Tongue (tissue), 3 donors: ENCODE data around the gene CDSN. TPM values are rescaled to one million over a fixed set of nuclear protein-coding genes. Genes with fewer than 3 reads are reported as not detected.
A peak's percentile ranks its signal among the peaks of the same experiment; 100 is the strongest.
"Not testable (repeated sequence)": the region's sequence is repeated elsewhere in the genome, so short reads cannot be mapped to it uniquely, and the experiment has no call there.

Experiments used
- DNase-seq: peaks from one replicate; pipeline ENCODE4 v3.0.0-alpha.2; 2015
- small RNA-seq: library from RNA; depleted of rRNA; stranded (forward); fragments of <200 nt; gene quantifications from one replicate; pipeline ENCODE3, GENCODE V24; 2014; ENCODE audit warnings: low replicate concordance
- total RNA-seq: library from RNA; depleted of rRNA; stranded (reverse); fragments of >200 nt; gene quantifications from one replicate; pipeline ENCODE4 v1.2.3, GENCODE V29; 2014

Gene CDSN
- total RNA-seq, 1 donor from 2014 or later: not detected

- no peak for DNase-seq
Measured at GRCh38 chr6:31086788-31087440, 33.3 kb downstream of the CDSN start.

DNA sequence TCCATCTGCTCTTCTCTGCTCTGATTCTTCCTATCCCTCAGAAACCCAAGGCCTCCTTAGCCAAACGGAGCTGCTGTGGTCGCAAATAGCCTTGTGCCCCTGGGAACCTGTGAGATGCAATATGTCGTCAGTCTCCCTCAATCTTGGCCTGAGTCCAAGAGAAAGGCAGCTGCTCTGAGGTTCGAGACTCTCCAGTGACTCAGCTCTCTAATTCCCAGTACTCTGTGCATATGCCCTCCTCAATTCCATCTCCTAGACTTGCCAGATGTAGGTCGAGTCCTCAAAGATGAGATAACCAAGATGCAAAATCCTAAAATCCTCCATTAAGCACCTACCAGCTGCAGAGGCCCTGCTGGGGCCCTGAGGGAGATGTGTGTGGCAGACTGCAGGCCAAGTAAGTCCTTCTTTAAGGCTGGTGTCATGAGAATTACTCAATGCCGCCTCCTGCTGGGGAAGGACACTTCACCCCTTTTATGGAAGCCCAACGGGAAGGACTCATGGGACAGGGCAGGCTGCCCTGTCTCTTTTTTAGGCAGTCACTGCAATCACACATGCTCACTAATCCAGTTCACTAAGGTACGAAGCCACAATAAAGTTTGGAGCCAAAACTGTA is 36.4 kb downstream of the CDSN start:
- DNase-seq: peak; percentile 68

- no peak for DNase-seq
Measured at GRCh38 chr6:31081872-31082271, 38.4 kb downstream of the CDSN start.

DNA sequence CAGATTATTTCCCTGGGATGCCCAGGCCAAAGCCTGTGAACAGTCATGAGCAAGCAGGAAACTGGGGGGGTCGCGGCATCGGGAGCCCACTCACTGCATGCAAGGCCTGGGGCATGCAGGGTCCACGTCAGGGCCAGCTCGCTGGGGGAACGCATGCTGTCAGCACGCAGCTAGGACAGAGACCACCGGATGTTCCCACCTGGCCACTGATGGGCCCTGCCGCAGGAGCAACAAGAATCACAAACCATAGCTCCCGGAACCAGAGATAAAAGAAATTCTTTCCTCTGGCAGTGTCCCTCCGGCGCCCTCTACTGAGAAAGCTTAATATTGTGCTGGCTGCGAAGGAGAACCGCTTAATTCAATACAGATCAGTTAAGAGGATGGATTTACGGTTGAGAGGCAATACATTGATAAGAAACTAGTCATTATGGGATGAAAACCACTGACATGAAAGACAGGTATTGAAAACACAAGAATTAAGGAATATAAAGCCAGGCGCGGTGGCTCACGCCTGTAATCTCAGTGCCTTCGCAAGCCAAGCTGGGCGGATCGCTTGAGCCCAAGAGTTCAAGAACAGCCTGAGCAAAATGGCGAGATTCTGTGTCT is 40.5 kb downstream of the CDSN start:
- peak; percentile 83 for DNase-seq

- DNase-seq: no peak
Measured at GRCh38 chr6:31076611-31077010, 43.6 kb downstream of the CDSN start.

- no peak for DNase-seq
Measured at GRCh38 chr6:31075528-31075927, 44.7 kb downstream of the CDSN start.

DNA sequence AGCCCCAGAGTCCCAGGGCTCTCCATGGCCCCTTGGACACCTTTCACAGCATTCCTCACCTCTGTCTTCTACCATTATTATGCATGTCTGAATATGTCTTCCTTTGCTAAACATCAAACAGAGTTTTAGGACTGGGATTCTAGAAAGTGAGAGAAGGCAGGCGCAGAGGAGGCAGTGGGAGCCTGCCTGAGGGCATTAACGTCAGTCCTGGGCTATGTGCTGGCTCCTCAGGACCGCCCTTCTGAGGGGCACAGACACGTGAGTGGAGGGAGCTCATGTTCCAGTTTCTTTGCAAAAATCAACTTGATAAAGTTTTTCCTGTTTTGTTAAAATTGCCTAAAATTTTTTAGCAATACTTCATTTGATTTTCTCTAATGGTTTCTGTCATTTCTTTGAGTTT is 45.8 kb downstream of the CDSN start:
- DNase-seq: no peak

DNA sequence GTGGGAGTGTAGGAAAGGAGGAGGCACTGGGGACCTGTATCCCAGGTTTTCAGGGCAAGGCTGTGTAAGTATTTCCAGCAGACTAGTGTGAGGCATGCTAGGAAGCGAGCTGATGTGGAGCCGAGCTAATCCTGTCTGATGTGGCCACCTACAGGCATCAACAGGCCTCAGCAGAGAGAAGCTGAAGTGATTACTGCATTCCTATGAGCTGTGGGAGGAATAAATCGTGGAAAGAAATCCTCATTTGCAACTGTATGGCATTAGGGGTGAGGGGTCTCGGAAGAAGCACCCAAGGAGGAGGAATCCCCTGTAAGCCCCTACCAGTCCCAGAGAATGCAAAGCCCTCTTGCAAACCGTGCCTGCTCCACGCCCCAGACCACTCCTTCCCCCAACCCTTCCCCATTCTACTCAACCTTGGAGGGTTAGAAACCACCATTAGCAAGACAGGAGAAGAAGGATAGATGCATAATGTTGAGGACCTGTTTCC is 49.5 kb downstream of the CDSN start:
- peak; percentile 76 for DNase-seq

DNA sequence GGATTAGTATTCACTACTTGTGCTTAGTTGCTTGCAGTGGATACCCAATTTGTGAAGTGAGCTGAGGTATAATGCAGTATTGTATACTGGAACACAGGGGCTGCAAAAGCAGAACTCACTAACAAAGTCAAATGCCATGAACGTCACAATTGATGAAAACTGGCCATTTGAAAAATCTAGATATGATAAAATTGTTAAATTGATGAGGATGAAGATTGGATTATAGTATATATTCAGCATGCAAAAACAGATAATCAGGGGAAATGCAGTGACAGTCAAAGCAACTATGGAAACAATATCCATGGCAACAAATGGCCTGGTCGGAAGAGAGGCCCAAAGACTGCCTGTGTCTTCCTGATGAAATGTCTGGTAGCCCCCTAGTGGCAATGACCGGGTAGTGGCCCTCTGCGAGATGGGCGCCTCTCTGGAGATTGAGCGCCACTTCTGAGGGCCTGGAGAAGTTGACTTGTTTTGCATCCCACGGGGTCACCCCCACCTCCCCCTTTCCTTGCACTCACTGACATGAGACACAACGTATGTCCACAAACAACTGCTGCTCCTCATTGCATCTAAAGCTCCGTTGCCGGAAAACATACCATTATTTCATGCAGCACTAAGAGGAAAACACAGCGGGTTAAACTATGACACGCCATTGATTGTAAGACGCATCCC is 51.4 kb downstream of the CDSN start:
- DNase-seq: peak; percentile 79

GRCh38 chr6:31067891-31068668 is 52.2 kb downstream of the CDSN start:
- not testable (repeated sequence) for DNase-seq

GRCh38 chr6:31067028-31067427 is 53.2 kb downstream of the CDSN start:
- DNase-seq: not testable (repeated sequence)

GRCh38 chr6:31065556-31065955 is 54.7 kb downstream of the CDSN start:
- DNase-seq: no peak

Small RNAs within 50 kb of the gene (small RNA-seq; reads per million reads assigned to genes)
- not detected for gene POLR2LP1
- gene RNU6-1133P: not detected

Other genes with a start within 250 kb of the CDSN start
- gene DDR1, start 235.9 kb downstream of the CDSN start, total RNA-seq: 73.2 TPM
- gene GTF2H4, start 212.2 kb downstream of the CDSN start, total RNA-seq: 19.9 TPM
- 19.6 TPM for gene VARS2, start 206.2 kb downstream of the CDSN start, total RNA-seq
- not detected for gene SFTA2, start 188.3 kb downstream of the CDSN start, total RNA-seq
- gene MUCL3, start 179.5 kb downstream of the CDSN start, total RNA-seq: not detected
- 6.9 TPM for gene MUC21, start 136.7 kb downstream of the CDSN start, total RNA-seq
- gene MUC22, start 110.0 kb downstream of the CDSN start, total RNA-seq: 0.21 TPM
- 5.0 TPM for gene C6orf15, start 7.9 kb downstream of the CDSN start, total RNA-seq
- 0.41 TPM for gene PSORS1C1, start 5.6 kb downstream of the CDSN start, total RNA-seq
- gene PSORS1C2, start 18.6 kb upstream of the CDSN start, total RNA-seq: not detected
- 14.2 TPM for gene CCHCR1, start 37.4 kb upstream of the CDSN start, total RNA-seq
- 16.4 TPM for gene TCF19, start 38.1 kb upstream of the CDSN start, total RNA-seq
- 7.5 TPM for gene POU5F1, start 50.2 kb upstream of the CDSN start, total RNA-seq
- 27.6 TPM for gene HLA-C, start 151.6 kb upstream of the CDSN start, total RNA-seq
- gene HLA-B, start 236.7 kb upstream of the CDSN start, total RNA-seq: 451 TPM